HG03108 (cell line): ENCODE measurements around the gene CNTNAP2.
"Not testable (repeated sequence)": the region's sequence is repeated elsewhere in the genome, so short reads cannot be mapped to it uniquely, and the experiment has no call there.

ENCODE experiments used
- ATAC-seq: cut with Tn5 transposase; IDR thresholded peaks from one replicate; pipeline ENCODE4 v1.9.1; 2021; ENCODE audit warnings: moderate library complexity; ENCODE audit not compliant: unreplicated experiment

CNTNAP2 gene

GRCh38 chr7:146146831-146147486 lies 30.4 kb downstream of the CNTNAP2 start:
- no peak for ATAC-seq

GRCh38 chr7:146150153-146150552 lies 33.6 kb downstream of the CNTNAP2 start:
- no peak for ATAC-seq

- ATAC-seq: no peak
These were observed 55.5 kb downstream of the CNTNAP2 start for GRCh38 chr7:146172112-146172511.

GRCh38 chr7:146175716-146176115 lies 59.1 kb downstream of the CNTNAP2 start:
- ATAC-seq: no peak

DNA sequence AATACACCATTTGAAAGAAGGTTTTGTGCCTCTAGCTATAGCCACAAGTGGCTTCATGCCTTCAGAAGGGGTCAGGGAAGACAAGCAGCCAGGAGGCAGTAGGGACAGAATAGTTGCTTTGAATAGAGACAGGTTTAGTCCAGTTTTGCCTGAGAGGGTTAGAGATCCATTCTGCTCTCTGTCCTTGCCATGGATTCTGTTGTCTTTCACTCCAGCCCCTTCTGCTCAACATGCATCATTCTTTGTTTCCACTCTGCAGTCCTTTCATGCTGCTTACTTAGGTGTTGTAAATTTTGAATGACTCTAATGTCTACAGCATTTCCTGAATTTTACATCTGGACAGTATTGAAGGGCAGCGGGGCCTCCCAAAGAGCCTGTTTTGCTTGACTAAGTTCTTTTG lies 60.3 kb downstream of the CNTNAP2 start:
- ATAC-seq: no peak

- ATAC-seq: no peak
These were observed 60.7 kb downstream of the CNTNAP2 start for GRCh38 chr7:146177301-146177700.

GRCh38 chr7:146185844-146186243 lies 69.2 kb downstream of the CNTNAP2 start:
- no peak for ATAC-seq

DNA sequence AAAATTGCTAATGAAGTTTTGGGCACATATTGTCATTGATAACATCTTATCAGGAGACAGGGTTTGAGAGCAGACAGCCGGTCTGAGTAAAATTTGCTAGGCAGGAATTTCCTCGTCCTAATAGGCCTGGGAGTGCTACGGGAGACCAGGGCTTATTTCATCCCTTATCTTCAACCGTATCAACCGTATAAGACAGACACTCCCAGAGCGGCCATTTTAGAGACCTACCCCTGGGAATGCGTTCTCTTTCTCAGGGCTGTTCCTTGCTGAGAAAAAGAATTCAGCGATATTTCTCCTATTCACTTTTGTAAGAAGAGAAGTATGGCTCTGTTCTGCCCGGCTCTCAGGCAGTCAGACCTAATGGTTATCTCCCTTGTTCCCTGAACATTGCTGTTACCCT lies 74.8 kb downstream of the CNTNAP2 start:
- not testable (repeated sequence) for ATAC-seq

DNA sequence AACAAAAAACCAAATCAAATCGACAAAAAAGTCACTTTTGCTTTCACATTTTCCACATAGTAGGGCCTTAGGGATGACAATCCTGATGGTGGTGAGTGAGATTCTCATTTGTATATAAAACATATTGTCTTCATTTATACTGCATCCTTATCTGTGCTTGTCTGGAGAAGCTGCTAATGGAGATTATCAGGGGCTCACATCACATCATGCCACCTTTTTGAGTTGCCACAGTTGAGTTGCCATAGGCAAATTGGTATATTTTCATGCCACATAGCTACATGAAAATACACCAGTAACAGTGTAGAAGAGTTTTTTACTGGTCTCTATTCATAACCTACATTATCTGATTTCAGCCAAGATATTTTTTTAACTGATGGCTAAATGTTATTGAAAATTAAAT lies 85.3 kb downstream of the CNTNAP2 start:
- ATAC-seq: no peak

- no peak for ATAC-seq
These were observed 89.7 kb downstream of the CNTNAP2 start for GRCh38 chr7:146206270-146206669.

DNA sequence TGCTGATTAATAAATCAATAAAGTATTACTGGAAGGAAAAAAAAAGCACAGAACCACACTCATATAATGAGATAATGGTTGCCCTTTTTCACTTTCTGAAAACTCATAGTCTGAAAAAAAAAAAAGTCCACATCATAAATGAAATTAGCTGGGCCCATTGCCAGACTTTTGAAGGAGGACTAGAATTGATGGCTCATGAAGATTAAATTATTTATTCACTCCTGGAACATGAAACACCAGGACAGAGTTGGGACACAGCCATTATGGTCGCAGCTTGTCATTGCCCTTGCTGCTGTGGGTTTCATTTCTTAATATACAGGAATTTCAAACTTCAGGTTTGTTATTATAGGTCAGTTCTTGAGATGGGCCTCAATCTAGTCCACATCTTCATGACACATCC lies 91.9 kb downstream of the CNTNAP2 start:
- no peak for ATAC-seq

- no peak for ATAC-seq
These were observed 98.2 kb downstream of the CNTNAP2 start for GRCh38 chr7:146214842-146215241.

DNA sequence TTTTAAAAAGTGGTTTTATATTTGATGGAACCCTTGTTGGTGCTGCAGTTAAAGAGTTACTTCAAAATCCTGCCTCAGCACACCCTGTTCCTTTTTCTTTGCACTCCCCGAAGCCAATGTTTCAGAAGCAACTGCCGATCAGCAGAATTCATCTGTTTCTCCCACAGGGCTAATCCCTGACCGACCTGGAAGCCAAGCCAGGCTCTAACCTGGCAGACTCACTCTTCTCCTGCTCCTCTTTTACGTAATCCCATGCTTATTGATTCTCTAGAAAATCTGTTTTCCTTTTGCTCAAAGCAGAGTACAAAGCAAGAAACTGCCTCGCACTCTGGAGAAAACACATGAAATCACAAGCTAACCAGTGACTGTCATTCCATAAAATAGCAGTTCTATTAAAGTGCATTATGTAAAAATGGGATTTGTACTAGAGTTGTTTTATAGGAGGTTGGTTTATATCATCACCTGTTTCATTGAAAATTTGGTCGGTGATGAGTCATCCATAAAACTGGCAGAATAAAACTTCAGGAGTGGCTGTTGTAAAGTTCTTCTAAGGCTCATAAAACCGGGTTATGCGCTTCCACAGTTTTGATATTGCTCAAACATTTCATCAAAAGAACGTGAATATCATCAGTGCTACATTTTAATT lies 99.9 kb downstream of the CNTNAP2 start:
- no peak for ATAC-seq

DNA sequence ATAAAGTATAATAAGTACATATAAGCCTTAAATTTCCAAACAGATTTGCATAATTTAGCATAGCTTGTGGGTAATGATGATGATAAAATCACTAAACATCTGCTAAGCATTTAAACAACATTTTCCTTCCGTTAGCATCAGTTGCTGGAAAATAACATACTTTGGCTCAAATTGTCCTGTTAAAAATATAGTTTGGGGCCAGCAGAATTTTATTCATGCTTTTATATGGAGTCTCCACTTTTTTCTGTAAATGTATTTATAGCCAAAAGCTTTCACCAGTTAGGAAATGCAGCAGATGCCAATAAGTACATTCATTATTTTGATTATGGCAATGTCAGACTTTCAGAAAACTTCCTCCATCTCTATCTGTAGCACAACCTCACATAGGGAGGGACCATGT lies 107.2 kb downstream of the CNTNAP2 start:
- ATAC-seq: no peak

DNA sequence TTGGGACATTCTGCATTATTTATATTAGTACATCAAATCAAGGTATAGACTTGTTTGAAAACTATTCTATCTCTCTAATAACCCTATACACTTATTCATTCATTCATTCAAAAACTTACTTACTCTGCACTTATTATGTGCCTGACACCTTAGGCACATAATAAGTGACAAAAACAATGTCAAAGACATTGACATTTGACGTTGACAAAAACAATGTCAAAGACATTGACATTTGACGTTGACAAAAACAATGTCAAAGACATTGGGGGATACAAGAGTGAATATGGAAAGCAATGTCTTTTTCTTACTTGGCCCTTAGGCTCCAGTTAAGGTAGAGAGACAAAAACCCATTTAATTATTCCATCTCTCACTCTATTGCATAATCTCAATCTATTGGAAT lies 116.0 kb downstream of the CNTNAP2 start:
- ATAC-seq: no peak

- no peak for ATAC-seq
These were observed 118.6 kb downstream of the CNTNAP2 start for GRCh38 chr7:146235195-146235594.

- ATAC-seq: no peak
These were observed 126.1 kb downstream of the CNTNAP2 start for GRCh38 chr7:146242661-146243060.

- not testable (repeated sequence) for ATAC-seq
These were observed 131.4 kb downstream of the CNTNAP2 start for GRCh38 chr7:146247991-146248390.

- ATAC-seq: not testable (repeated sequence)
These were observed 132.1 kb downstream of the CNTNAP2 start for GRCh38 chr7:146248744-146249143.

GRCh38 chr7:146249272-146249671 lies 132.7 kb downstream of the CNTNAP2 start:
- ATAC-seq: no peak

DNA sequence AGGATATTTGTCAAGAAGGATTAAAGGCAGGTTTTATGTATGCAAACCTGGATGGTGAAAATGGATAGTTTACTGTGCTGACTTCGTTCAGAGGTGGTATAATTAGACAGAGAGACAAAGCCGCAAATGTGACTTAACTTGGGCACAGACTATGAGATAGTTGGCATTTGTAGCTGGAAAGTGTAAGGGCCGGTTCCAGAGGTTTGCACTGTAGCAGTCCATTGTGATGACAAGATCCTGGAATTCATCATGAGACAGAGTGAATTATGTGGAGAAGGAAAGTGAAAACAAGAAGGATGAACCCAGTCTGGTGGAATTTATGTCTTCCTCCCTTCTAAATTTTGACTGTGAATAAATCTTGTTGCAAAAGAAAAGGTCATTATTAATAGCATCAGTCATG lies 139.0 kb downstream of the CNTNAP2 start:
- no peak for ATAC-seq

DNA sequence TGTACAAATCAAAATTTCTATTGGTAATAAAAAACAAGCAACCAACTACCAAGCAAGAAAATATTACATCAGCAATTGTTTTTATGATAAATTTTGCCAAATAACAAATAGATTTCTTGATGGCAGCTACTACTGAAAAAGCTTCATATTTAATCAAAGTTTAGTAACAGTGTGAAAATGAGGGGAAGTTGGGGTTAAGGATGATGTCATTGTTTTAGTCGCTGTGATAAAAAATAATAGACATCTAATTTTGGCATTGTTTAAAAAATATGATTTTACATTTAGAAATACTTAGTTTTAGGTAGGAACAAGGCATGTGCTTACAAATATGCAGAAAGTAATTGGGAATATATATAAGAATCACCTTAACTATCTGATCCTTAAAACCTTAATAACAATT lies 145.9 kb downstream of the CNTNAP2 start:
- no peak for ATAC-seq

- no peak for ATAC-seq
These were observed 160.3 kb downstream of the CNTNAP2 start for GRCh38 chr7:146276888-146277287.
